ENCODE results near the gene ITFG2. TPM values are rescaled to one million over a fixed set of nuclear protein-coding genes. Genes with fewer than 3 reads are reported as not detected.
"Not testable (repeated sequence)": the region's sequence is repeated elsewhere in the genome, so short reads cannot be mapped to it uniquely, and the experiment has no call there.

ITFG2 gene
- total RNA-seq, 1 donor from 2014 or later, result 19.7 TPM

- DNase-seq, result no peak
These were observed 51.7 kb downstream of the ITFG2 start for GRCh38 chr12:2864198-2864597.

- not testable (repeated sequence) for DNase-seq
These were observed 56.6 kb downstream of the ITFG2 start for GRCh38 chr12:2868986-2869632.

Other genes with a start within 250 kb of the ITFG2 start
- 47.5 and 72.3 TPM in 2 replicates for gene FKBP4, start 17.7 kb upstream of the ITFG2 start, total RNA-seq
- gene NRIP2, start 22.4 kb downstream of the ITFG2 start, total RNA-seq, result not detected in 2 replicates
- gene TEX52, start 44.4 kb downstream of the ITFG2 start, total RNA-seq, result not detected in 2 replicates
- 4.1 and 32.9 TPM in 2 replicates for gene FOXM1, start 64.5 kb downstream of the ITFG2 start, total RNA-seq
- gene RHNO1, start 64.6 kb downstream of the ITFG2 start, total RNA-seq, result 23.3 and 25.8 TPM in 2 replicates
- gene TULP3, start 78.2 kb downstream of the ITFG2 start, total RNA-seq, result 18.4 and 24.0 TPM in 2 replicates
- 24.7 and 36.2 TPM in 2 replicates for gene TEAD4, start 146.7 kb downstream of the ITFG2 start, total RNA-seq

Measured in dermis blood vessel endothelial cell (primary cell).